Measurements from ENCODE around the gene ARL5B. TPM values are rescaled to one million over a fixed set of nuclear protein-coding genes. Genes with fewer than 3 reads are reported as not detected.

ARL5B gene
- total RNA-seq, 1 donor from 2014 or later, result 5.4 TPM

DNA sequence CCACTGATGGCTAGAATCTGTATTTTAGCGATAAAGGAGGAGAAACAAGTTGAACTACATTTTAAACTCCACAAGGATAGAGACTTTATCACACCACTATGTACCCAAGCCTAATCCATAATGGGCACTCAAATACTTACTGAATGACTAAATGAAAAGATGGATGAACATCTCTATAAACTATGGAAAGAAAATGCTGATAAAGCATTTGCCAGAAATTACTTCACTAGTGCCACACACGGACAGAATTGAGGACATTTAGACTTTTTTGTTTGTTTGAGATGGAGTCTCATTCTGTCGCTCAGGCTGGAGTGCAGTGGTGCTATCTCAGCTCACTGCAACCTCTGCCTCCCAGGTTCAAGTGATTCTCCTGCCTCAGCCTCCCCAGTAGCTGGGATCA is 6.1 kb upstream of the ARL5B start:
- DNase-seq (no peak), ATAC-seq (ENCODE audit: poor library complexity) (no peak)
- intact Hi-C loops (cut with DNase I), result loop anchor here (10.0 kb wide), 1 partner anchor 308 kb away; no protein-coding TSS in a partner anchor

DNA sequence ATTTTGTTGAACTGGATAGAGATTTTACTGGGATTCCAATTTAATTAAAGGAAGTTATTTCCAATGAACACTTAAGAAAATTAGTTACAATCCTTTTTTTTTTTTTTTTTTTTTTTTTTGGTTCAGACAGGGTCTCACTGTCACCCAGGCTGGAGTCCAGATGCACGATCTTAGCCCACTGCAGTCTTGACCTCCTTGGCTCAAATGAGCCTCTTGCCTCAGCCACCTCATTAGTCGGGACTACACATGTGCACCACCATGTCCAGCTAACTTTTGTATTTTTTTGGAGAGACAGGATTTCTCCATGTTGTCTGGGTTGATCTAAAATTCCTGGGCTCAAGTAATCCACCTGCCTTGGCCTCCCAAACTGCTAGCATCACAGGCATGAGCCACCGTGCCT is 2.5 kb upstream of the ARL5B start:
- intact Hi-C loops (cut with DNase I), result loop anchor here (10.0 kb wide), 1 partner anchor 312 kb away; no protein-coding TSS in a partner anchor
- ATAC-seq (ENCODE audit: poor library complexity) (no peak), DNase-seq (no peak)

DNA sequence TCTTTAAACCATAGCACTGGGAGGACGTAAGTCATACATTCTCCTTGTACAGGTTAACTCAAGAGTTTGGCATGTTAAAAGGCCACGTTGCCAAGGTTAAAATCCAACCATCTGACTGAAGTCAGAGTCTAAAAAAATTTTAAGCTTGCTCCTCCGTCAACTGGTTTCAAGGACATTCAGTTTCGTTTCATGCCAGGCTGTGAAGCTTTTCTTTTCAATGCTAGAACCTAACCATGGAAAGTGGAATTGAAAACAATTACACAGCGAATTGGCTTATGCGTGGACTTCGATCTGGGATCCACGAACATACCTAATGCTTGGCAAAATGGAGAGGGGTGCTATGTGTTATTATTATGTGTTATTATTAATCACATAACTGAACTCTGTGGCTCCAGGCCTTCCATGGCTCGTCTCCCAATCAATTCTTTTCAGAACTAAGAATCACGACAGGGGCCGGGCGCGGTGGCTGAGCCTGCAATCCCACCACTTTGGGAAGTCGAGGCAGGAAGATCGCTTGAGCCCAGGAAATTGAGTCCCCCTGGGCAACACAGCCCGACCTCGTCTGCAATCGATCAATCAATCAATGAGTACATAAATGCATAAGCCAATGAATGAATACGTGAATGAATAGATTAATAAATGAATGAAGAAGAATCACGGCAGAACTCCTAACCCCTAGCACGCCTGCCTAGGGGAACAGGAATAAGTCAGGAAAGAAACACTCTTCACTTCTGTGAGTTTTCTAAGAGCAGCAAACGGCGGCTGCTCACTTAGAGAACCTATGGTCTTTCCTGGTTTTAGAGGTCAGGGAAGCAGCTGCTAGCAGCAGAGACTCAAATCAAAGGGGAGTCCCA is 733 bp upstream of the ARL5B start:
- intact Hi-C loops (cut with DNase I), result loop anchor here (10.0 kb wide), 1 partner anchor 314 kb away; no protein-coding TSS in a partner anchor
- ATAC-seq (ENCODE audit: poor library complexity) (peak; percentile 2), DNase-seq (no peak)

DNA sequence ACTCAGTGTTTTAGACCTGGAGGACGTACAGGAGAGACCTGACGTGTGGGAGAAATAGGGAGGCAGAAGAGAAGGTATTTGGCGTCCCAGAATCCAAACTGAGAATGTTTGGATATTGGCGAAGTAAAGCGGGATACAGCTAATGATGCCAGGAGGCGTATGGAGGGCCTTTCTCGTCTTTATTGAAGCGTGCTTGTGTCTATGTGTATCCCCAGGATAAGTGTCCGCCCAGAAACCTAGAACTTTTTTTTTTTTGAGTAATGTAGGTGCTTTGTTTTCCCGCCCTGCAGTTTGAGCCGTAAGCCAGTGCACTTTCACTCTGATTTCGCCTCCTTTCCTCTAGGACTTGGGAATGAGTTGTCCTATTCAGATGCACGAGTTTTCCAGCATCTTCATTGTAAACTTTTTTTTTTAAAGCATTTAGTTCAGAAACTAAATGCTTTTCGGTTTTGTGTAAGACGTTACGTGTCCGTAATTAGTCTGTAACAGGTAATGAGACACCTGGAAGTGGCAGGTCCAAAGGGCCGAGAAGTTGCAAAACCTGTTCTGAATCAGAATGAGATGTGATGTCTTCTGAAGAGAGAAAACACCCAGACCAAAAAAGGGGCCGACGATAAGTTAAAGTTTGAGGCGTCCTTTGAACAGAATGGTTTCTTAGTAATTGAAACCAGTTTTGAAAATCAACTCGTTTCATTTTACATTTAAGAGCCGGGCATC is 746 bp downstream of the ARL5B start:
- peak; percentile 4 for ATAC-seq (ENCODE audit: poor library complexity)
- intact Hi-C loops (cut with DNase I), result loop anchor here (10.0 kb wide), 1 partner anchor 315 kb away; no protein-coding TSS in a partner anchor
- no peak for DNase-seq

DNA sequence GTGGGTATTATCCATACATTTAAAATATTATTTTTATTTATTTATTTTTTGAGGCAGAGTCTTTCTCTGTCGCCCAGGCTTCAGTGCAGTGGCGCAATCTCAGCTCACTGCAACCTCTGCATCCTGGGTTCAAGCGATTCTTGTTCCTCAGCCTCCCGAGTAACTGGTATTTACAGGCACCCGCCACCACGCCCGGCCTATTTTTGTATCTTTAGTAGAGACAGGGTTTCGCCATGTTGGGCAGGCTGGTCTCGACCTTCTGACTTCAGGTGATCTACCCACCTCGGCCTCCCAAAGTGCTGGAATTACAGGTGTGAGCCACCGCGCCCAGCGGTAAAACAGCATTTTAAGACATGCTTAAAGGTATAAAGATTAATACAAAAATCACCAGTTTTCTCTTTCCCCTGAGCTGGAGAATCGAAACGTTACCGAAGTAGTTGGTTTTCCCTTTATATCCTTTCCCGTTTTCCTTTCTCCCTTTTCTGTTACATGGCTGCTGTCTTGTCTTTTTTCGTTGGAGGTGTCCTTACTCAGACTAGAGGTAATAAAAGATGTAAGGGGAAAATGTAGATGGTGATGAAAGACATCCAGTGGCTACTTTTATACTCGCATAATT is 1.7 kb downstream of the ARL5B start:
- no peak for DNase-seq
- intact Hi-C loops (cut with DNase I), result no loop called here
- ATAC-seq (ENCODE audit: poor library complexity), result no peak

DNA sequence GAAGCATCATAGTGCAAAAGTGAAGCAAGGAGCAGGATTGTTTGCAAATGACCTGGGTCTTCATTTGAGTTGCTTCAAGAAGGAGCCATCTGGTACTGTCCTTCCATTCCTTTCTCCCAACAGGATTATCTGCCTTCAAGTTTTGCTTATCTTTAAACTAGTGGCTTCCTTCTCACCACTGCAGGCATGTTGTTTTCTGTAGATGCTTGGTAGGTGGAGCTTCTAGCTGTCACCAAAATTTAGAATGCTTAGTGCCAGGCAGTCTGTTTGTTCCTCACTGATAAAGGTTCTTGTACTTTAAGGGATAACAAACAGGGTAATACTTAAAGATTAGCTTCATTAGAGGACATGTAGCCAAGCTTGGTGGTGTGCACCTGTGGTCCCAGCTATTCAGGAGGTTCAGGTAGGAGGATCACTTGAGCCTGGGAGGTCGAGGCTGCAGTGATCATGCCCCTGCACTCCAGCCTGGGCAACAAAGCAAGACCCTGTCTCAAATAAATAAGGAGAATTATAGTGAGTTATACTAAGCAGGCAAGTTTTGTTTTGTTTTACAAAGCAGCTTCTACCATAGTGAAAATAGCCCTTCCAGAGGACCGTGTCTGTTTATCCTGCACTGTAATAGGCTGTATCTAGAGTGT is 5.7 kb downstream of the ARL5B start:
- intact Hi-C loops (cut with DNase I), result no loop called here
- ATAC-seq (ENCODE audit: poor library complexity) (no peak), DNase-seq (no peak)

DNA sequence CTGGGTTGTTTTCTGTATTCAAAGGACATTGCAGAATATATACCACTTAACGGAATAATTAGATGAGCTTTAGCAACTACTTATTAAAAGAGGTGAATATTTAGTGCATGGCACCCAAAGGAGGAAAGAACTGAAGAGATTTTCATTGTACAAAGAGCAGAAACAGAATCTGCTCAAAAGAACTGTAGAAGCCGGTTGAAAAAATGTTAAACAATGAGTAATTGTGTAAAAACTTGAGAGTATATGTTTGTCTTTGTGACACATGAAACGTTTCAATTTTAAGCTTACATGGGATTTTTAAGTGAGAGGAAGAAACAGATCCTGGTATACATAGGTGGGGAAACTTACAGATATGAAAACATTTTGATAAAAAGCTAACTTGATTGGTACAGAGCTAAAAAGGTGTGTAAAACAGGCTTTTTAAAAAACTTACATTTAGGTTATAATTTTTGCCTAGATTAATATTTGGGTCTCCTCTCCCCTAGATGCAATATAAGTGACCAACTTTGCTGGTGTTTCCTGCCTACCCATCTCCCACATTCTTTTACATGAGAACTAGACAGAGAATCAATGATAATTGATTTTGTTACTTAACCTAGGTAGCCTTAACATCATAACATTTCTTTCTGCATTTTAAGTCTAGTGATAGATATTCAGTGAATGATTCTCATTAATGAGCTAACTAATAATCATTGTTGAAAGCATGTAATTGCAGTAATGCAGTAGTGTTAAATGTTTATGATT is 6.8 kb downstream of the ARL5B start:
- ATAC-seq (ENCODE audit: poor library complexity), result no peak
- intact Hi-C loops (cut with DNase I), result no loop called here
- no peak for DNase-seq

DNA sequence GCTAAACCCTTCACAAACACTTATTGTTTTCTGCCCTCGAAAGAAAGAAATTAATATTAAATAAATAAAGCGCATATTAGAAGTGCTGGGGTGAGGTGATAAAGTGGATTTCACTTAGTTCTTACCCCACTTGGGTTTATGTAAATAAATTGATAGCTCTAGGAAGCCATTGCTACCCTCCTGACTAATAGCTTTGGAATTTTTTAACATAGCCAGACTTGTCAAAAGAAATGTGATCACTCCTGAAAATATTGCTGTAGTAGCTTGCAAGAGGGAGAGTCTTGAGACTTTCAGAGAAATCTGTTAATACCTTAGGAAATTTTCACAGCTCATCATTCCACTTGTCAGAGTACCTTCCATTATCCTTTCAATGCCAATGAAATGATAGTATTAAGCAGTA is 7.6 kb downstream of the ARL5B start:
- intact Hi-C loops (cut with DNase I), result no loop called here
- DNase-seq, result no peak
- ATAC-seq (ENCODE audit: poor library complexity), result no peak

DNA sequence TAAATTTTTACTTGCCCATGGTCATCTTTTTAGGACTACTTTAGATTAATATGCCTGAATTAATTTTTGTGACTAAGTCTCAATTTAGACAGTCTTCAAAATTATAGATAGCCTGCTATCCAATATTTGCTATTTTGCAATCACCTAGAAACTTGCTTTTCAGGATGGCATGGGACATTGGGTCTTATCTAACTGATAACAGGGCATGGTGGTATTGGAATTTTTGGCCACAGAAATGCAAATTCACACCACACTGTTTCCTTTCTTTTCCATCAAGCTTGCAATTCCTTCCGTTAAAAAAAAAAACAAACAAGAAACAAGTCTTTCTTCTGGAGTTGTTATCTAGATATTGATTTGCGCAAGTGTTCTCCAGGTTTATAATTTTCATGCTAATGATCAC is 8.8 kb downstream of the ARL5B start:
- ATAC-seq (ENCODE audit: poor library complexity), result no peak
- intact Hi-C loops (cut with DNase I), result no loop called here

DNA sequence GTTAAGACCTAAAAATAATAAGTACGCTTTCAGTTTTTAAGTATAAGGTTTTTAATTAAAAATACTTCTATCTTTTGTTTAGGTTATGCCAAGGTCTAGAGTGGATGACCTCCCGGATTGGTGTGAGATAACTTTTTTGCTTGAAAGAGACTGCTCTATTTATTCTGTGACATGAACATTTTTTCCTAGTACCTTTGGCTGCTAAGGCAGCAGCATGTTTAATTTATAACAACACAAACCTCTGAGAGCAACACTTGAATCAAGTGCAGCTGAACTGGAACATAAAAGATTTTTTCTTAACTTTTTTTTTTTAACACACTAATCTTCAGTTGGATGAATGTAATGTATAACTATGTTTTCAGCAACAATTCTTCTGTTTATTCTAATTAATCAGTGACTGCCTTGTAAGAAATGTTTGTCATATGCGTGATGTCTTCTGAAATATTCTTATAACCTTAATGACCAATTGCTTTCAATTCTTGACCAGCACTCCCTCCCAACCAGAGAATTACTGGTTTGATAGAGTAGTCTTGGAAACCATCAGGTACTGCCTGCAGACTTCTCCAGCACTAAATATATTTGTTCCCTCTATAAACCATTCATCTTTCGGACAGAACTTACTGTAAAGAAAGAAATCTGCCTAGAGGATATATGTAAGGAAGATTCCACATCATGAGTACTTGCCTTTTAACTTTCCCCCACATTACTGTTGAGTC is 16.0 kb downstream of the ARL5B start:
- DNase-seq, result no peak
- no peak for ATAC-seq (ENCODE audit: poor library complexity)
- intact Hi-C loops (cut with DNase I), result no loop called here

More for the DNA sequence above, 8.8 kb downstream of the ARL5B start:
- no peak for DNase-seq

DNA sequence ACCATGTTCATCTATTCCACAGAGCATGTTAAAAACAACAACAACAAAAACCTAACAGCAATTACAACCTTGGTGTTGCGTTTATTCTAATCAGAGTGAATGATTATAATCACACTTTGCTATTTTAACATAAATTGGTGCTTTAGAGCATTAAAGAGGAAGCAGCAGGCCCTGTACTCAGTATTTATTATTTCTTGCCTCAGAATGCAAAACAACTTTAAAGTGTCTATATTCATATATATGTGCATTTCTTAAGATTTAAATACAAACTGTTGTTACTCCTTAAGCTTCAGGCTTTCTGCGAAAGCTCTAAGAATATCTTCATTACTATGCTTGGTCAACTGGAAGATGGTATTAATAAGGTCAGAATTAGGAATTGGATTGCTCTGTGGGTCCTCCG is 21.5 kb downstream of the ARL5B start:
- intact Hi-C loops (cut with DNase I), result no loop called here
- DNase-seq (no peak), ATAC-seq (ENCODE audit: poor library complexity) (no peak)

DNA sequence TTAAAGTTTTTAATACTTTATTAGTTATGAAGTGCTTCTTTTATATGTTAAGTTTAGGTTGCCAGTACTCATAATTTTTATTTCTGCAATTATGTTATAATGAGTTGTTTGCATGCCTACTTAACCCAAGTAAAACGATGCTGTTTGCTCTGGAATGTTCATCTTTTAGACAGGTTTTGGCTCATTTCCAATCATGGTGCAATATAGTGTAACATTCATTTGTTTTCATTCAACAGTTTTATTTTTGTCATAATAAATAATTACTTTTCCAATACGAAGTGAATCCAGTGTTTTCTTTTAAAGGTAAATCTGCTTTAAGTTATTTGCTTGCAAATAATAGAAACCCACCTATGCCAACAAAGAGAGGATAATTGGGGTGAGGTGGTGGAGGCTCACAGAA is 22.1 kb downstream of the ARL5B start:
- DNase-seq (no peak), ATAC-seq (ENCODE audit: poor library complexity) (no peak)
- intact Hi-C loops (cut with DNase I), result no loop called here

DNA sequence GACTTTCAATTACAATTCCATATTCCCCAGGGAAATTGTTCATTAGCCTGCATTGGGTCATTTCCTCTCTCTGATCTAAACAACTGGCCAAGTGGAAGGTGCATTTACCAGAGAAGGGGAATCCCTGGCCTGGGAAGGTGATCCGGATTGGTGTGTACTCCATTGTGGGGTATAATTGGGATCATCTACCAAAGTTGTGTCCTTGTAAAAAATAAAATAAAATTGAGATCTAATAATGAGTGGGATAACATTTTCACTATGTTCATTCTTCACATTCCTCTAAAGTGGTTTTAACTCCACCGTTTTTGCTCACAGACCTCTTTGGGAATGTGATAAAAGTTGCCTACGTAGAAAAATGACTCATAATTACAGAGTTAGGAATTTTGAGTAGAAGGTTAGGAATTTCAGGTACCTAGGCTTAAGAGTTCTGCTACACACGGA is 22.8 kb downstream of the ARL5B start:
- no peak for DNase-seq
- no peak for ATAC-seq (ENCODE audit: poor library complexity)
- intact Hi-C loops (cut with DNase I), result no loop called here

DNA sequence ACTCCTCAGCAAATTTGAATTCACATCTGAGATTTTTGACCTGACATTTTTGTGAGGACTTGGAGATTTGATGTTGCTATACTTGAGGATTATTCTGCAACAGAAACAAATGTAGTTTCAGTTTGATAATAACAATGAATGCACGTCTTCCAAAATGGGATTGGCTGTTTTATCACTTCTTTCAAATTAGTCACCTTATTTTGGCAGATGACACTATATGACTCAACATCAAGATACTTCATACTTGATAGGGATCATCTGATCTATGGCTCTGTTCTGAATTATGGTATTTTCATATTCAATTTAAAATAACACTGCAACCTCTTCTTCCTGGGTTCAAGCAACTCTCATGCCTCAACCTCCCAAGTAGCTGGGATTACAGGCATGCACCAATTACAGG is 24.2 kb downstream of the ARL5B start:
- DNase-seq (no peak), ATAC-seq (ENCODE audit: poor library complexity) (no peak)
- intact Hi-C loops (cut with DNase I), result no loop called here

DNA sequence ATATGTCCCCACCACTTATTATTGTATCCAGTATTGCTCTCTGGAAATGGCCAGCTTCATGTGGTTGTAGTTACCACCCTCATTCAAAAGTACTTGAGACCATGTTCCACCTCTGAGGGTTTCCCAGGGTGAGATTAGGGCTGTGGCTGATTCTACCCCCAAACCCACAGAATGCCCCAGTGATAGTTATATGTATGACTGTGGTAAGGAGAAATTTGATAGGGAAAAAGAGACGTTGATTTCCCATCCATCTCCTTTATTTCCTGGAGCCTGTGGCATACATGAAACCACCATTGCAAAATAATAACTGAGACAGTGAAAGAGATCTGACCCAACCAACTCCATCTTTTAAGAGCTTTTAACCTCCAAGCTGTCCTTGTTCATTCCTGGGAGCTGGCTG is 25.2 kb downstream of the ARL5B start:
- DNase-seq, result no peak
- intact Hi-C loops (cut with DNase I), result no loop called here
- no peak for ATAC-seq (ENCODE audit: poor library complexity)

DNA sequence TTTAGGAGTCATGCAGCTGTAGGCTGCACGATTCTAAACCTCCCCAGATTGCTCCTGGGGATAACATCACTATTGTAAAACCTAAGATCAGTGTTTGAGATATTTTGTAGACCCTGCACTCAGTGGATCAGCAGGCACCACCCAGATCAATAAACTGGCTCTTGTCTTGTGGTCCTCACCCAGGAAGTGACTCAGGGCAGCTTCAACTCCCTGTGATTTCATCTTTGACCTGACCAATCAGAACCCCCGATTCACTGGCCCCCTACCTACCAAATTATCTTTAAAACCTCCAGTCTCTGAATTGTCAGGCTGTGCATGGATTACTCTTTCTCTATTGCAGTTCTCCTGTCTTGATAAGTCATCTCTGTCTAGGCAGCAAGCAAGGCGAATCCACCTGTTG is 25.7 kb downstream of the ARL5B start:
- intact Hi-C loops (cut with DNase I), result no loop called here

DNA sequence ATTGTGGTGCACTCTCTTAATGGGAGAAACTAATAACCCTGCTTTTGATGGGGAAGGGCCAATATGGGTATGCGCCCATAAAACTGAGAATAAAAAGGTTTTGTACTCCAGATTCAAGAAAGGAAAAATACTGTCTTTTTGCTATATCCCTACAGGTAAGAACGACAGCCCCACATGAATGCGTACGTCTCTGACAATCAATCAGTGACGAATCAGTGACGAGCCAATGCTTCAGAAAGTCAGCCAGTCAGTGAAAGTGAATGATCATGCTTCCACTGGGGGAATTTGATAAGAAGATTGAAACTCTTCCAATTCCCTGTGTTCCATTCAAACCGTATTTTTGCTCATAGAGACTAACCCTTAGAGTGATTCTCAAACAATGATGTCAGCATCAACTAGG is 26.3 kb downstream of the ARL5B start:
- intact Hi-C loops (cut with DNase I), result no loop called here
- no peak for DNase-seq
- no peak for ATAC-seq (ENCODE audit: poor library complexity)

More for the DNA sequence above, 25.7 kb downstream of the ARL5B start:
- DNase-seq (no peak), ATAC-seq (ENCODE audit: poor library complexity) (no peak)

DNA sequence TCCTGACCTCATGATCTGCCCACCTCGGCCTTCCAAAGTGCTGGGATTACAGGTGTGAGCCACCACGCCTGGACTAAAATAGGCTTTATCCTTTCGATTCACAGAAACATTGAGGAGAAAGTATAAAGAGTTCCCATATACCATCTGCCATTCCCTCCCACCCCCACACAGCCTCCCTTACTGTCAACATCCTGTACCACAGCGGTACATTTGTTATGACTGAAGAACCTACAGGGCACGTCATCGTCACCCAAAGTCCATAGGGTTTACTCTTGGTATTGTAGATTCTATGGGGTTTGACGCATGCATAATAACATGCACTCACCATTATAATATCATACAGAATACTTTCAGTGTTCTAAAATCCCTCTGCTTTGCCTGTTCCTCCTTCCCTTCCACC is 28.0 kb downstream of the ARL5B start:
- DNase-seq, result no peak
- no peak for ATAC-seq (ENCODE audit: poor library complexity)
- intact Hi-C loops (cut with DNase I), result no loop called here

Data from Right ventricle myocardium superior (tissue), 1 donor.